Tibial artery (tissue), 4 donors: Measurements from ENCODE around the gene PIGH.
A peak's percentile ranks its signal among the peaks of the same experiment; 100 is the strongest.

Source experiments
- DNase-seq, 2 donors: peaks; one replicate each; pipeline ENCODE4 v3.0.0-alpha.2; 2019
- H3K27ac ChIP-seq, 2 donors: fragments of 200-600 bp; sonication (generic) in 1 of 2; 1 replicate in 1 of 2; 2 replicates in 1 of 2; pipeline ENCODE4 v1.5.1; 2018 to 2019; ENCODE audit warnings: mild to moderate bottlenecking in 1 of 2
- H3K27me3 ChIP-seq, 2 donors: fragments of 200-600 bp; sonication (generic) in 1 of 2; one replicate each; pipeline versions ENCODE4 v1.5.1 to v1.6.0; 2016 to 2019
- H3K36me3 ChIP-seq, 3 donors: fragments of 200-600 bp; sonication (generic) in 2 of 3; one replicate each; pipeline ENCODE4 v1.5.1; 2016 to 2019; ENCODE audit warnings: mild to moderate bottlenecking in 2 of 3
- H3K4me1 ChIP-seq, 4 donors: fragments of 200-600 bp; sonication (generic) in 2 of 4; 1 replicate in 3 of 4; 2 replicates in 1 of 4; pipeline ENCODE4 v1.5.1; 2016 to 2019
- H3K4me3 ChIP-seq, 2 donors: fragments of 200-600 bp; sonication (generic) in 1 of 2; 1 replicate in 1 of 2; 2 replicates in 1 of 2; pipeline ENCODE4 v1.5.1; 2018 to 2019; ENCODE audit warnings: mild to moderate bottlenecking in 2 of 2
- H3K9me3 ChIP-seq, 3 donors: fragments of 200-600 bp; sonication (generic) in 1 of 3; one replicate each; pipeline ENCODE4 v1.5.1; 2016 to 2019
- CTCF ChIP-seq, 2 experiments: fragments of 200-600 bp in 1 of 2; fragments of 450-650 bp in 1 of 2; IDR thresholded peaks; one replicate each; pipeline ENCODE4 v1.5.1; 2017 to 2019; ENCODE audit warnings: antibody characterized with exemption in 2 of 2, mild to moderate bottlenecking in 1 of 2, moderate library complexity in 1 of 2
- intact Hi-C: fragments of 100-400 bp; cut with DNase I; formaldehyde crosslinking; loops from one replicate; pipeline ENCODE4 v1.15.0; 2023; ENCODE audit warnings: low total_unique reads

PIGH gene

GRCh38 chr14:67620217-67620785 is 20.2 kb upstream of the PIGH start:
- peaks cover 0 to 29% (median 15%) of the 10 kb centered on the region in 4 donors for H3K4me1 ChIP-seq
- no peaks in the 10 kb centered on the region for H3K9me3 ChIP-seq
- no peak for TF ChIP-seq CTCF (IDR thresholded peaks at IDR 0.05)
- no peak for DNase-seq
- peak overlapping the region; percentile 83 to 85 for H3K27ac ChIP-seq
- peak overlapping the region; percentile 58 to 70 for H3K4me3 ChIP-seq
- no peaks in the 10 kb centered on the region for H3K36me3 ChIP-seq
- no peaks in the 10 kb centered on the region for H3K27me3 ChIP-seq
- intact Hi-C loops = no loop called here

GRCh38 chr14:67619446-67620216 is 19.6 kb upstream of the PIGH start, which contains the start of gene ARG2:
ARG2 (plus strand) TSS chr14:67619920; CDS start chr14:67619978, 58 bp downstream.
- intact Hi-C loops = loop anchor here (5.0 to 10.0 kb wide), 2 partner anchors 48 to 85 kb away; partner anchors contain the start of gene RDH12
- Histone ChIP-seq H3K27ac (peak within 1 kb of the TSS; percentile 83 to 85), H3K36me3 (no peaks in the 10 kb centered on the region), H3K4me3 (peak within 1 kb of the TSS; percentile 58 to 70), H3K4me1 (peaks cover 0 to 29% (median 15%) of the 10 kb centered on the region in 4 donors), H3K27me3 (no peaks in the 10 kb centered on the region), H3K9me3 (no peaks in the 10 kb centered on the region)
- DNase-seq = peak; percentile 98 to 99
- no peak for TF ChIP-seq CTCF (IDR thresholded peaks at IDR 0.05)

GRCh38 chr14:67618617-67619063 is 18.6 kb upstream of the PIGH start:
- TF ChIP-seq CTCF (IDR thresholded peaks at IDR 0.05) = peak; percentile 73 to 75
- intact Hi-C loops = loop anchor here (5.0 to 10.0 kb wide), 2 partner anchors 49 to 86 kb away; partner anchors contain the start of gene RDH12
- no peak for DNase-seq
- Histone ChIP-seq H3K9me3 (no peaks in the 10 kb centered on the region), H3K27ac (peak overlapping the region; percentile 83 to 85), H3K4me1 (peaks cover 0 to 29% (median 15%) of the 10 kb centered on the region in 4 donors), H3K4me3 (no peak overlapping the region), H3K36me3 (no peaks in the 10 kb centered on the region), H3K27me3 (no peaks in the 10 kb centered on the region)

- no peak overlapping the region for H3K27ac ChIP-seq
- peaks cover 0 to 15% of the 10 kb centered on the region in 2 donors for H3K27me3 ChIP-seq
- H3K9me3 ChIP-seq = no peaks in the 10 kb centered on the region
- no peak overlapping the region for H3K4me3 ChIP-seq
- intact Hi-C loops = loop anchor here (10.0 kb wide), 1 partner anchor 94 kb away; the partner anchor contains the start of gene RDH12
- TF ChIP-seq CTCF (IDR thresholded peaks at IDR 0.05) = no peak
- H3K4me1 ChIP-seq = no peaks in the 10 kb centered on the region
- no peaks in the 10 kb centered on the region for H3K36me3 ChIP-seq
- no peak for DNase-seq
Observed at GRCh38 chr14:67610491-67610890, 10.4 kb upstream of the PIGH start.

GRCh38 chr14:67609642-67610310 is 9.7 kb upstream of the PIGH start:
- peaks cover 0 to 15% of the 10 kb centered on the region in 2 donors for H3K27me3 ChIP-seq
- H3K9me3 ChIP-seq = no peaks in the 10 kb centered on the region
- H3K36me3 ChIP-seq = no peaks in the 10 kb centered on the region
- no peak for DNase-seq
- H3K4me1 ChIP-seq = no peaks in the 10 kb centered on the region
- intact Hi-C loops = loop anchor here (10.0 kb wide), 1 partner anchor 95 kb away; the partner anchor contains the start of gene RDH12
- no peak overlapping the region for H3K4me3 ChIP-seq
- no peak overlapping the region for H3K27ac ChIP-seq
- no peak for TF ChIP-seq CTCF (IDR thresholded peaks at IDR 0.05)
